SK-N-SH treated with all-trans-retinoic acid at 6 μM for 48 hours (cell line): ENCODE measurements around the gene SIGLEC9.

ENCODE experiments used
- BACH2 ChIP-seq: fragments of 250-450 bp; sonication (Bioruptor Pico); IDR thresholded peaks from 2 replicates; pipeline ENCODE4 v1.9.0; 2021; ENCODE audit warnings: mild to moderate bottlenecking, borderline replicate concordance
- TOX ChIP-seq: fragments of 250-450 bp; sonication (Bioruptor Pico); IDR thresholded peaks from 2 replicates; pipeline ENCODE4 v1.8.0; 2021; ENCODE audit warnings: mild to moderate bottlenecking, moderate library complexity, borderline replicate concordance
- ZFP30 ChIP-seq: fragments of 450-650 bp; formaldehyde crosslinking; IDR thresholded peaks from 2 replicates; pipeline ENCODE4 v1.5.0; 2022; ENCODE audit warnings: mild to moderate bottlenecking, moderate library complexity
- ZNF8 ChIP-seq: fragments of 450-650 bp; formaldehyde crosslinking; IDR thresholded peaks from 2 replicates; pipeline ENCODE4 v1.5.0; 2020; ENCODE audit warnings: mild to moderate bottlenecking, moderate library complexity
- TF ChIP-seq, protein P1 (sequence below): fragments of 250-450 bp; sonication (Bioruptor Pico); IDR thresholded peaks from 2 replicates; pipeline ENCODE4 v1.8.0; 2020; ENCODE audit warnings: mild to moderate bottlenecking, moderate library complexity, borderline replicate concordance
- TF ChIP-seq, protein P2 (sequence below): fragments of 250-450 bp; sonication (Bioruptor Pico); IDR thresholded peaks from 2 replicates; pipeline ENCODE4 v1.5.1; 2021; ENCODE audit warnings: mild to moderate bottlenecking, moderate library complexity

DNA sequence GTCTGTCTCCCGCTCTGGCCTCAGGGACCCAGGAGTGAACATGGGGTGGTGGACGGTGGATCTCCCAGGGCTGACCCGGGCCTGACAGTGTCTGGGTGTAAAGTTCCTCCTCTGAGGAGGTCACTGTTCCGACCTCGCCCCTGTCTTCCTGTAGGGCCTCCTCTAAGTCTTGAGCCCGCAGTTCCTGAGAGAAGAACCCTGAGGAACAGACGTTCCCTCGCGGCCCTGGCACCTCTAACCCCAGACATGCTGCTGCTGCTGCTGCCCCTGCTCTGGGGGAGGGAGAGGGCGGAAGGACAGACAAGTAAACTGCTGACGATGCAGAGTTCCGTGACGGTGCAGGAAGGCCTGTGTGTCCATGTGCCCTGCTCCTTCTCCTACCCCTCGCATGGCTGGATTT is at the start of gene SIGLEC9:
- TF ChIP-seq ZFP30 (CRISPR knock-in tag) (no peak), TOX (CRISPR knock-in tag) (no peak), BACH2 (CRISPR knock-in tag) (no peak), ZNF8 (no peak)
- TF ChIP-seq, protein P1, sequence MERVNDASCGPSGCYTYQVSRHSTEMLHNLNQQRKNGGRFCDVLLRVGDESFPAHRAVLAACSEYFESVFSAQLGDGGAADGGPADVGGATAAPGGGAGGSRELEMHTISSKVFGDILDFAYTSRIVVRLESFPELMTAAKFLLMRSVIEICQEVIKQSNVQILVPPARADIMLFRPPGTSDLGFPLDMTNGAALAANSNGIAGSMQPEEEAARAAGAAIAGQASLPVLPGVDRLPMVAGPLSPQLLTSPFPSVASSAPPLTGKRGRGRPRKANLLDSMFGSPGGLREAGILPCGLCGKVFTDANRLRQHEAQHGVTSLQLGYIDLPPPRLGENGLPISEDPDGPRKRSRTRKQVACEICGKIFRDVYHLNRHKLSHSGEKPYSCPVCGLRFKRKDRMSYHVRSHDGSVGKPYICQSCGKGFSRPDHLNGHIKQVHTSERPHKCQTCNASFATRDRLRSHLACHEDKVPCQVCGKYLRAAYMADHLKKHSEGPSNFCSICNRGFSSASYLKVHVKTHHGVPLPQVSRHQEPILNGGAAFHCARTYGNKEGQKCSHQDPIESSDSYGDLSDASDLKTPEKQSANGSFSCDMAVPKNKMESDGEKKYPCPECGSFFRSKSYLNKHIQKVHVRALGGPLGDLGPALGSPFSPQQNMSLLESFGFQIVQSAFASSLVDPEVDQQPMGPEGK (CRISPR knock-in tag), result no peak
- TF ChIP-seq, protein P2, sequence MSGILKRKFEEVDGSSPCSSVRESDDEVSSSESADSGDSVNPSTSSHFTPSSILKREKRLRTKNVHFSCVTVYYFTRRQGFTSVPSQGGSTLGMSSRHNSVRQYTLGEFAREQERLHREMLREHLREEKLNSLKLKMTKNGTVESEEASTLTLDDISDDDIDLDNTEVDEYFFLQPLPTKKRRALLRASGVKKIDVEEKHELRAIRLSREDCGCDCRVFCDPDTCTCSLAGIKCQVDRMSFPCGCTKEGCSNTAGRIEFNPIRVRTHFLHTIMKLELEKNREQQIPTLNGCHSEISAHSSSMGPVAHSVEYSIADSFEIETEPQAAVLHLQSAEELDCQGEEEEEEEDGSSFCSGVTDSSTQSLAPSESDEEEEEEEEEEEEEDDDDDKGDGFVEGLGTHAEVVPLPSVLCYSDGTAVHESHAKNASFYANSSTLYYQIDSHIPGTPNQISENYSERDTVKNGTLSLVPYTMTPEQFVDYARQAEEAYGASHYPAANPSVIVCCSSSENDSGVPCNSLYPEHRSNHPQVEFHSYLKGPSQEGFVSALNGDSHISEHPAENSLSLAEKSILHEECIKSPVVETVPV (CRISPR knock-in tag), result no peak
